GM12878 (cell line): ENCODE measurements around the gene SLC35A4. TPM values are rescaled to one million over a fixed set of nuclear protein-coding genes. Genes with fewer than 3 reads are reported as not detected.

Experiments
- ATAC-seq: fragments of 200-7000 bp; cut with Tn5 transposase; 3 replicates; pipeline ENCODE4 v1.9.1; 2020; ENCODE audit warnings: mild to moderate bottlenecking, moderate library complexity
- BruUV-seq: library from RNA; stranded (reverse); fragments of 400-500 nt; replicated peaks from 2 replicates; lab custom pipeline; 2021; lab: Mats Ljungman, UMichigan
- CTCF ChIA-PET: fragments of 300-600 bp; sonication (Branson Sonifier 250); formaldehyde crosslinking; extraction: SDS; loops from one replicate; lab custom pipeline; 2021; ENCODE audit warnings: inconsistent platforms; lab: Yijun Ruan, JAX
- POLR2A ChIA-PET: fragments of 350-600 bp; formaldehyde crosslinking; extraction: SDS; loops from one replicate; lab custom pipeline; 2021; ENCODE audit warnings: inconsistent platforms; lab: Charles Lee
- RAD21 ChIA-PET: fragments of 300-600 bp; sonication (Branson Sonifier 250); formaldehyde crosslinking; loops from one replicate; lab custom pipeline; 2023; ENCODE audit warnings: antibody characterized with exemption; ENCODE audit not compliant: unreplicated experiment; lab: Charles Lee
- SMC1A ChIA-PET: fragments of 300-600 bp; sonication (Branson Sonifier 250); formaldehyde crosslinking; loops from one replicate; lab custom pipeline; 2023; ENCODE audit not compliant: unreplicated experiment, uncharacterized antibody; lab: Charles Lee
- DNase-seq: peaks from one replicate; pipeline ENCODE4 v3.0.0-alpha.2; 2011; ENCODE audit warnings: low read depth, low spot score
- FAIRE-seq: peaks from 3 replicates; lab custom pipeline; 2011; peaks lifted over from hg19 to GRCh38; lab: Jason Lieb, UNC
- H2AFZ ChIP-seq: 2 replicates; pipeline ENCODE4 v1.6.0; 2011; ENCODE audit warnings: low read depth, low read length, control low read depth; ENCODE audit not compliant: control insufficient read depth
- H3K27ac ChIP-seq: 2 replicates; pipeline ENCODE4 v1.5.1; 2011; ENCODE audit warnings: control low read depth; ENCODE audit not compliant: control insufficient read depth, insufficient read depth
- H3K27me3 ChIP-seq, 2 experiments: replicated peaks in 1 of 2; 2 replicates each; pipeline versions ENCODE4 v1.6.0 to v1.6.1; 2011; ENCODE audit warnings: low read length in 1 of 2; ENCODE audit not compliant: control insufficient read depth in 2 of 2, insufficient read depth in 2 of 2
- H3K36me3 ChIP-seq, 2 experiments: 2 replicates each; pipeline ENCODE4 v1.5.1; 2011; ENCODE audit warnings: low read length in 1 of 2; ENCODE audit not compliant: control insufficient read depth in 2 of 2, insufficient read depth in 2 of 2
- H3K4me1 ChIP-seq: 2 replicates; pipeline ENCODE4 v1.6.1; 2011; ENCODE audit warnings: mild to moderate bottlenecking, low read length, moderate library complexity, mixed read lengths; ENCODE audit not compliant: control insufficient read depth, insufficient read depth
- H3K4me2 ChIP-seq: 2 replicates; pipeline ENCODE4 v1.6.0; 2011; ENCODE audit warnings: control low read depth; ENCODE audit not compliant: control insufficient read depth, insufficient read depth
- H3K4me3 ChIP-seq: fragments of 200-600 bp; sonication (generic); 2 replicates; pipeline ENCODE4 v1.5.1; 2016
- H3K79me2 ChIP-seq: 2 replicates; pipeline ENCODE4 v1.6.0; 2011; ENCODE audit warnings: low read length; ENCODE audit not compliant: control insufficient read depth, insufficient read depth
- H3K9ac ChIP-seq: 2 replicates; pipeline ENCODE4 v1.8.0; 2011; ENCODE audit warnings: low read length, control low read depth, mixed read lengths; ENCODE audit not compliant: control insufficient read depth, insufficient read depth
- H3K9me3 ChIP-seq: replicated peaks from 3 replicates; pipeline ENCODE4 v1.5.1; 2011; ENCODE audit warnings: mild to moderate bottlenecking, low read length; ENCODE audit not compliant: control insufficient read depth, insufficient read depth
- H4K20me1 ChIP-seq: 2 replicates; pipeline ENCODE4 v1.6.0; 2011; ENCODE audit not compliant: control insufficient read depth, insufficient read depth
- POLR2A ChIP-seq: IDR thresholded peaks from 2 replicates; pipeline ENCODE4 v1.6.1; 2011; ENCODE audit warnings: low read depth, mild to moderate bottlenecking, low read length
- SMAD1 ChIP-seq: fragments of 450-650 bp; IDR thresholded peaks from 2 replicates; pipeline ENCODE4 v1.6.1; 2018; ENCODE audit warnings: mild to moderate bottlenecking, low read depth; ENCODE audit not compliant: partially characterized antibody
- TCF3 ChIP-seq: IDR thresholded peaks from 2 replicates; pipeline ENCODE4 v1.6.1; 2012; ENCODE audit warnings: low read depth, mild to moderate bottlenecking, low read length, borderline replicate concordance; ENCODE audit not compliant: insufficient read depth
- ZNF24 ChIP-seq: fragments of 450-650 bp; IDR thresholded peaks from 2 replicates; pipeline ENCODE4 v1.6.1; 2017; ENCODE audit warnings: antibody characterized with exemption, mild to moderate bottlenecking
- WGBS: methylation state at CpG from one replicate; pipeline ENCODE4 v1.1.6; 2016; ENCODE audit warnings: low lambda C conversion rate; ENCODE audit not compliant: insufficient replicate concordance, insufficient coverage; ENCODE audit errors: missing lambda C conversion rate; 5-methylcytosine and 5-hydroxymethylcytosine counted together
- in situ Hi-C: fragments of 300-500 bp; cut with MboI; formaldehyde crosslinking; loops from 9 replicates; pipeline ENCODE4 v1.14.3; 2018; ENCODE audit warnings: mixed read lengths
- intact Hi-C: fragments of 100-400 bp; cut with micrococcal nuclease; formaldehyde crosslinking; loops from one replicate; pipeline ENCODE4 v1.14.2; 2022; ENCODE audit not compliant: unreplicated experiment
- polyA plus RNA-seq, 11 experiments: library from polyadenylated mRNA; depleted of rRNA in 4 of 11; unstranded in 6 of 11; stranded (reverse) in 5 of 11; fragments of >200 nt; fragmentation: Nextera tagmentation in 4 of 11; fragmentation: Illumina TruSeq in 1 of 11; extraction: Ambion mirVana in 4 of 11; extraction: Trizol in 1 of 11; gene quantifications; 1 replicate in 1 of 11; 2 replicates in 10 of 11; pipeline versions ENCODE4 v1.2.1 to v1.2.3, GENCODE V29; 2011 to 2016; ENCODE audit warnings: inconsistent platforms in 2 of 11, missing spikeins in 2 of 11, low read depth in 1 of 11
- total RNA-seq, 4 experiments: library from RNA; depleted of rRNA in 3 of 4; stranded (reverse); fragments of >200 nt in 3 of 4; fragmentation: Illumina TruSeq in 1 of 4; extraction: Trizol in 1 of 4; gene quantifications; 2 replicates each; pipeline versions ENCODE4 v1.2.1 to v1.2.3, GENCODE V29; 2013 to 2021
- TF ChIP-seq, protein P1 (sequence below): fragments of 450-650 bp; IDR thresholded peaks from 2 replicates; pipeline ENCODE4 v1.6.1; 2017; ENCODE audit warnings: mild to moderate bottlenecking

The SLC35A4 gene
- total and polyA plus RNA-seq, 10 of the 15 experiments (the other 5 are each of a cell fraction or from before 2014, with no cell fraction given), result 23.8 to 167 (median 114) TPM

DNA sequence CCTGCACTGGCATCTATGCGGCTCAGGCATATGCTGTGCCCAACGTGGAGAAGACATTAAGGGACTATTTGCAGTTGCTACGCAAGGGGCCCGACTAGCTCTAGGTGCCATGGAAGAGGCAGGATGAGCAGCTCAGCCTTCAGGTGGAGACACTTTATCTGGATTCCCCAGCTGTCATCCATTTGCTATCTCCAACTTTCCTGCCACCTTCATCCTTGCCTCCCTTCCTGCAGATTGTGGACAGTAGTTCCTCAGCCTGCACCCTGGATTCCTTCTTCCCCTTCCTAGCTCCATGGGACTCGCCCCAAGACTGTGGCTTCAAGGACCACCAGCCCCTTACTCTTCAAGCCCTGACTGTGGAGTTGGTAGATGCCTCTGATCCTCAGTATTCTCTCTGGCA is 2.0 kb downstream of the SLC35A4 start (continued):
- TF ChIP-seq ZNF24, result no peak

DNA sequence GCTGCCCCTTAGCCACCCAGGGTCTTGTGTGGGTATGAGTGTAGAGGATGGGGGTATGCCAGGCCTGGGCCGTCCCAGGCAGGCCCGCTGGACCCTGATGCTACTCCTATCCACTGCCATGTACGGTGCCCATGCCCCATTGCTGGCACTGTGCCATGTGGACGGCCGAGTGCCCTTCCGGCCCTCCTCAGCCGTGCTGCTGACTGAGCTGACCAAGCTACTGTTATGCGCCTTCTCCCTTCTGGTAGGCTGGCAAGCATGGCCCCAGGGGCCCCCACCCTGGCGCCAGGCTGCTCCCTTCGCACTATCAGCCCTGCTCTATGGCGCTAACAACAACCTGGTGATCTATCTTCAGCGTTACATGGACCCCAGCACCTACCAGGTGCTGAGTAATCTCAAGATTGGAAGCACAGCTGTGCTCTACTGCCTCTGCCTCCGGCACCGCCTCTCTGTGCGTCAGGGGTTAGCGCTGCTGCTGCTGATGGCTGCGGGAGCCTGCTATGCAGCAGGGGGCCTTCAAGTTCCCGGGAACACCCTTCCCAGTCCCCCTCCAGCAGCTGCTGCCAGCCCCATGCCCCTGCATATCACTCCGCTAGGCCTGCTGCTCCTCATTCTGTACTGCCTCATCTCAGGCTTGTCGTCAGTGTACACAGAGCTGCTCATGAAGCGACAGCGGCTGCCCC is 2.6 kb downstream of the SLC35A4 start:
- H3K9me3 ChIP-seq, result no peaks in the 10 kb centered on the region
- no peaks in the 10 kb centered on the region for H4K20me1 ChIP-seq
- peak overlapping the region; percentile 4; the same call in 1 of the 2 replicates for H3K4me3 ChIP-seq
- H3K27ac ChIP-seq, result no peak overlapping the region; the same call in 1 of the 2 replicates
- ChIA-PET CTCF (interaction anchor here (1.1 kb wide), 1 partner anchor 9 kb away, joined by 3 read pairs; no protein-coding TSS in a partner anchor), POLR2A (interaction anchor here (2.3 kb wide), 1 partner anchor 19 kb away, joined by 6 read pairs; the partner anchor contains the start of gene EIF4EBP3)
- ATAC-seq, result no peak
- in situ Hi-C loops, result no loop called here
- BruUV-seq, result no TSS peak
- H2AFZ ChIP-seq, result no peak overlapping the region
- peak overlapping the region; percentile 6; the same call in 1 of the 2 replicates for H3K4me2 ChIP-seq
- H3K36me3 ChIP-seq, result peaks cover 6 to 8% of the 10 kb centered on the region in 2 experiments; a peak in 3 of 4 replicates
- H3K79me2 ChIP-seq, result peaks cover 45% of the 10 kb centered on the region
- peaks cover 46% of the 10 kb centered on the region for H3K4me1 ChIP-seq
- no peak for FAIRE-seq
- no peak for DNase-seq
- no peaks in the 10 kb centered on the region for H3K27me3 ChIP-seq
- TF ChIP-seq TCF3 (no peak), SMAD1 (no peak), POLR2A (peak; percentile 38)
- TF ChIP-seq, protein P1, sequence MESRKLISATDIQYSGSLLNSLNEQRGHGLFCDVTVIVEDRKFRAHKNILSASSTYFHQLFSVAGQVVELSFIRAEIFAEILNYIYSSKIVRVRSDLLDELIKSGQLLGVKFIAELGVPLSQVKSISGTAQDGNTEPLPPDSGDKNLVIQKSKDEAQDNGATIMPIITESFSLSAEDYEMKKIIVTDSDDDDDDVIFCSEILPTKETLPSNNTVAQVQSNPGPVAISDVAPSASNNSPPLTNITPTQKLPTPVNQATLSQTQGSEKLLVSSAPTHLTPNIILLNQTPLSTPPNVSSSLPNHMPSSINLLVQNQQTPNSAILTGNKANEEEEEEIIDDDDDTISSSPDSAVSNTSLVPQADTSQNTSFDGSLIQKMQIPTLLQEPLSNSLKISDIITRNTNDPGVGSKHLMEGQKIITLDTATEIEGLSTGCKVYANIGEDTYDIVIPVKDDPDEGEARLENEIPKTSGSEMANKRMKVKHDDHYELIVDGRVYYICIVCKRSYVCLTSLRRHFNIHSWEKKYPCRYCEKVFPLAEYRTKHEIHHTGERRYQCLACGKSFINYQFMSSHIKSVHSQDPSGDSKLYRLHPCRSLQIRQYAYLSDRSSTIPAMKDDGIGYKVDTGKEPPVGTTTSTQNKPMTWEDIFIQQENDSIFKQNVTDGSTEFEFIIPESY, result 0 out of 2 replicates have a peak, but pooled peaks have one; percentile 53
- TF ChIP-seq, all 136 proteins: peak for 2
- H3K9ac ChIP-seq, result no peak overlapping the region
- ChIA-PET SMC1A (interaction anchor here (1.5 to 2.5 kb wide), 2 partner anchors 9 to 33 kb away, joined by 5 to 14 read pairs; partner anchors contain the start of gene SRA1), RAD21 (interaction anchor here (0.8 kb wide), 1 partner anchor 10 kb away, joined by 3 read pairs; the partner anchor contains the start of gene SRA1)
- intact Hi-C loops, result no loop called here
- WGBS, result 59% methylated on average over 22 of the region's 22 CpGs
